Measurements from ENCODE around the gene NTHL1. TPM values are rescaled to one million over a fixed set of nuclear protein-coding genes. Genes with fewer than 3 reads are reported as not detected.
A peak's percentile ranks its signal among the peaks of the same experiment; 100 is the strongest.

NTHL1 gene
- total and polyA plus RNA-seq, 9 of the 15 experiments (the other 6 are each of a cell fraction or from before 2014, with no cell fraction given): 1.1 to 58.8 (median 17.6) TPM

GRCh38 chr16:2056077-2056476 lies 8.4 kb upstream of the NTHL1 start (continued):
- TF ChIP-seq, protein P1, sequence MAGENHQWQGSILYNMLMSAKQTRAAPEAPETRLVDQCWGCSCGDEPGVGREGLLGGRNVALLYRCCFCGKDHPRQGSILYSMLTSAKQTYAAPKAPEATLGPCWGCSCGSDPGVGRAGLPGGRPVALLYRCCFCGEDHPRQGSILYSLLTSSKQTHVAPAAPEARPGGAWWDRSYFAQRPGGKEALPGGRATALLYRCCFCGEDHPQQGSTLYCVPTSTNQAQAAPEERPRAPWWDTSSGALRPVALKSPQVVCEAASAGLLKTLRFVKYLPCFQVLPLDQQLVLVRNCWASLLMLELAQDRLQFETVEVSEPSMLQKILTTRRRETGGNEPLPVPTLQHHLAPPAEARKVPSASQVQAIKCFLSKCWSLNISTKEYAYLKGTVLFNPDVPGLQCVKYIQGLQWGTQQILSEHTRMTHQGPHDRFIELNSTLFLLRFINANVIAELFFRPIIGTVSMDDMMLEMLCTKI (IDR thresholded peaks at IDR 0.05; ENCODE audit: partially characterized antibody): no peak
- TF ChIP-seq ZNF12 (CRISPR knock-in tag; IDR thresholded peaks at IDR 0.05) (no peak), ZNF609 (CRISPR knock-in tag; IDR thresholded peaks at IDR 0.05; ENCODE audit: borderline replicate concordance) (no peak), SP2 (IDR thresholded peaks at IDR 0.05; ENCODE audit: extremely low read depth, low read depth, low read length, poor library complexity, severe bottlenecking) (no peak), ZNF644 (tag; IDR thresholded peaks at IDR 0.05; ENCODE audit: low read depth) (no peak), MXI1 (IDR thresholded peaks at IDR 0.05; ENCODE audit: low read depth, low read length) (no peak), HNRNPL (IDR thresholded peaks at IDR 0.05; ENCODE audit: low read depth, low read length) (no peak), CTCF (IDR thresholded peaks at IDR 0.05 in 2 of 3, conservative IDR thresholded peaks at IDR 0.05 in 1 of 3; ENCODE audit: insufficient read depth in 2 of 3, low read depth in 1 of 3, low read length in 3 of 3) (peak in 1 of 3 experiments; percentile 30; a peak in 2 of 6 replicates), RAD21 (CRISPR knock-in tag; conservative IDR thresholded peaks at IDR 0.05 in 1 of 2, IDR thresholded peaks at IDR 0.05 in 1 of 2) (0 out of 4 replicates have a peak, but pooled peaks of 1 of the 2 experiments have one; percentile 6)
- TF ChIP-seq, protein P2, sequence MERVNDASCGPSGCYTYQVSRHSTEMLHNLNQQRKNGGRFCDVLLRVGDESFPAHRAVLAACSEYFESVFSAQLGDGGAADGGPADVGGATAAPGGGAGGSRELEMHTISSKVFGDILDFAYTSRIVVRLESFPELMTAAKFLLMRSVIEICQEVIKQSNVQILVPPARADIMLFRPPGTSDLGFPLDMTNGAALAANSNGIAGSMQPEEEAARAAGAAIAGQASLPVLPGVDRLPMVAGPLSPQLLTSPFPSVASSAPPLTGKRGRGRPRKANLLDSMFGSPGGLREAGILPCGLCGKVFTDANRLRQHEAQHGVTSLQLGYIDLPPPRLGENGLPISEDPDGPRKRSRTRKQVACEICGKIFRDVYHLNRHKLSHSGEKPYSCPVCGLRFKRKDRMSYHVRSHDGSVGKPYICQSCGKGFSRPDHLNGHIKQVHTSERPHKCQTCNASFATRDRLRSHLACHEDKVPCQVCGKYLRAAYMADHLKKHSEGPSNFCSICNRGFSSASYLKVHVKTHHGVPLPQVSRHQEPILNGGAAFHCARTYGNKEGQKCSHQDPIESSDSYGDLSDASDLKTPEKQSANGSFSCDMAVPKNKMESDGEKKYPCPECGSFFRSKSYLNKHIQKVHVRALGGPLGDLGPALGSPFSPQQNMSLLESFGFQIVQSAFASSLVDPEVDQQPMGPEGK (CRISPR knock-in tag; IDR thresholded peaks at IDR 0.05; ENCODE audit: borderline replicate concordance): no peak

Data from K562 (cell line).